Hematopoietic multipotent progenitor cell (in vitro differentiated cells): ENCODE data around the gene EIF3D. TPM values are rescaled to one million over a fixed set of nuclear protein-coding genes. Genes with fewer than 3 reads are reported as not detected.
A peak's percentile ranks its signal among the peaks of the same experiment; 100 is the strongest.

Experiments used
- DNase-seq, 3 donors: peaks; one replicate each; pipeline ENCODE4 v3.0.0-alpha.2; 2011 to 2015; ENCODE audit warnings: low read depth in 2 of 3, low spot score in 2 of 3
- total RNA-seq: library from RNA; depleted of rRNA; stranded (reverse); fragments of >200 nt; gene quantifications from one replicate; pipeline ENCODE4 v1.2.3, GENCODE V29; 2012

Gene EIF3D
- total RNA-seq, 1 donor = 795 TPM

GRCh38 chr22:36510384-36510783 is 18.6 kb downstream of the EIF3D start:
- DNase-seq = no peak

- DNase-seq = no peak
These were observed 21.4 kb downstream of the EIF3D start for GRCh38 chr22:36507518-36508010.

- peak; percentile 72 to 87 (median 82) for DNase-seq
These were observed 22.1 kb downstream of the EIF3D start, which contains the start of gene FOXRED2 for GRCh38 chr22:36506637-36507517. FOXRED2 (minus strand) TSS chr22:36507040; CDS start chr22:36506422, 618 bp downstream.

GRCh38 chr22:36505998-36506635 is 22.8 kb downstream of the EIF3D start:
- DNase-seq = no peak

GRCh38 chr22:36497910-36498665 is 30.9 kb downstream of the EIF3D start:
- DNase-seq = no peak

- peak in 2 of 3 donors; percentile 89 to 94 for DNase-seq
These were observed 35.3 kb downstream of the EIF3D start for GRCh38 chr22:36493690-36494110.

GRCh38 chr22:36492109-36492508 is 36.9 kb downstream of the EIF3D start:
- no peak for DNase-seq

- no peak for DNase-seq
These were observed 37.8 kb downstream of the EIF3D start for GRCh38 chr22:36491155-36491554.

GRCh38 chr22:36486619-36487384 is 42.2 kb downstream of the EIF3D start:
- peak in 2 of 3 donors; percentile 59 to 71 for DNase-seq

- DNase-seq = peak; percentile 96 to 98 (median 97)
These were observed 47.4 kb downstream of the EIF3D start, which contains the start of gene TXN2 for GRCh38 chr22:36481393-36482168. TXN2 (minus strand) TSS chr22:36481640; CDS start chr22:36480837, 803 bp downstream.

- no peak for DNase-seq
These were observed 48.0 kb downstream of the EIF3D start for GRCh38 chr22:36480941-36481392.

- DNase-seq = no peak
These were observed 50.0 kb downstream of the EIF3D start for GRCh38 chr22:36478966-36479365.

- DNase-seq = no peak
These were observed 53.6 kb downstream of the EIF3D start for GRCh38 chr22:36475341-36475740.

GRCh38 chr22:36472689-36473088 is 56.3 kb downstream of the EIF3D start:
- DNase-seq = no peak

GRCh38 chr22:36471341-36471821 is 57.6 kb downstream of the EIF3D start:
- DNase-seq = no peak

GRCh38 chr22:36470994-36471331 is 58.0 kb downstream of the EIF3D start:
- no peak for DNase-seq

- peak; percentile 69 to 91 (median 80) for DNase-seq
These were observed 58.6 kb downstream of the EIF3D start for GRCh38 chr22:36470162-36470993.

GRCh38 chr22:36469094-36469710 is 59.8 kb downstream of the EIF3D start:
- no peak for DNase-seq
